Adrenal gland (tissue), 5 donors: ENCODE measurements around the gene BACH2.

Experiments
- POLR2A ChIP-seq, 2 donors: fragments of 450-650 bp; IDR thresholded peaks; one replicate each; pipeline ENCODE4 v1.6.1; 2017; ENCODE audit warnings: antibody characterized with exemption in 2 of 2, mild to moderate bottlenecking in 2 of 2, moderate library complexity in 1 of 2
- TF ChIP-seq, protein P1 (sequence below), 6 experiments: fragments of 450-650 bp in 4 of 6; fragments of 200-600 bp in 2 of 6; sonication (generic) in 1 of 6; IDR thresholded peaks; 1 replicate in 5 of 6; 2 replicates in 1 of 6; pipeline versions ENCODE4 v1.5.1 to v1.8.0; 2016 to 2021; ENCODE audit warnings: antibody characterized with exemption in 6 of 6, mild to moderate bottlenecking in 2 of 6, moderate library complexity in 1 of 6
- donor health status: DM: no; HTN: no; CAD: no.

DNA sequence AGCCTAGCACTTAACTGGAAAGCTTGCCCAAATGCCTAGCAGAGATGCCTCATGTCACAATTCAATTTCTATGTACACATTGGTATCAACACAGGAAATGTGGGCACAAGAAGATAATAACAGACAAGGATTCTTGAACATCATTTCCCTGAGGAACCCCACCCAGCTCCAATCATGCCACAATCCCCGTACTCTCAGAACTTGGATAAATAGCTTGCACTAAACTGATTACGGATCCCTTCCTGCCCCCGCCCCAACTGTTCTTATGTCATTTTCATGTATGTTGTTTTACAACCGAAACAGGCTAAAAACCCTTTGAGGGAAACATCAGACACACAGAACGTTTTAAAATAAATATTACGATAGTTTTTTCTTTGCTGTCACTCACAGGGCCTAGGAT, 87.1 kb downstream of the BACH2 start:
- TF ChIP-seq, protein P1, sequence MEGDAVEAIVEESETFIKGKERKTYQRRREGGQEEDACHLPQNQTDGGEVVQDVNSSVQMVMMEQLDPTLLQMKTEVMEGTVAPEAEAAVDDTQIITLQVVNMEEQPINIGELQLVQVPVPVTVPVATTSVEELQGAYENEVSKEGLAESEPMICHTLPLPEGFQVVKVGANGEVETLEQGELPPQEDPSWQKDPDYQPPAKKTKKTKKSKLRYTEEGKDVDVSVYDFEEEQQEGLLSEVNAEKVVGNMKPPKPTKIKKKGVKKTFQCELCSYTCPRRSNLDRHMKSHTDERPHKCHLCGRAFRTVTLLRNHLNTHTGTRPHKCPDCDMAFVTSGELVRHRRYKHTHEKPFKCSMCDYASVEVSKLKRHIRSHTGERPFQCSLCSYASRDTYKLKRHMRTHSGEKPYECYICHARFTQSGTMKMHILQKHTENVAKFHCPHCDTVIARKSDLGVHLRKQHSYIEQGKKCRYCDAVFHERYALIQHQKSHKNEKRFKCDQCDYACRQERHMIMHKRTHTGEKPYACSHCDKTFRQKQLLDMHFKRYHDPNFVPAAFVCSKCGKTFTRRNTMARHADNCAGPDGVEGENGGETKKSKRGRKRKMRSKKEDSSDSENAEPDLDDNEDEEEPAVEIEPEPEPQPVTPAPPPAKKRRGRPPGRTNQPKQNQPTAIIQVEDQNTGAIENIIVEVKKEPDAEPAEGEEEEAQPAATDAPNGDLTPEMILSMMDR (IDR thresholded peaks at IDR 0.05) = no peak
- no peak for TF ChIP-seq POLR2A (IDR thresholded peaks at IDR 0.05)
